Neural cell (in vitro differentiated cells): Measurements from ENCODE around the gene MYO9B.

ENCODE experiments used
- EP300 ChIP-seq: fragments of 450-650 bp; conservative IDR thresholded peaks from 2 replicates; pipeline ENCODE4 v1.6.1; 2014; ENCODE audit warnings: antibody characterized with exemption, mild to moderate bottlenecking, moderate library complexity; ENCODE audit not compliant: poor library complexity, severe bottlenecking
- EZH2 ChIP-seq: fragments of 200-600, 300-800 bp; shearing (Covaris generic), sonication (generic); IDR thresholded peaks from 2 replicates; pipeline ENCODE4 v1.6.1; 2014; ENCODE audit warnings: antibody characterized with exemption, low read length, borderline replicate concordance, mild to moderate bottlenecking; ENCODE audit not compliant: insufficient read depth, poor library complexity, severe bottlenecking
- MXI1 ChIP-seq: fragments of 450-650 bp; conservative IDR thresholded peaks from 2 replicates; pipeline ENCODE4 v1.6.1; 2014; ENCODE audit warnings: antibody characterized with exemption, mild to moderate bottlenecking; ENCODE audit not compliant: poor library complexity, severe bottlenecking
- POLR2AphosphoS5 ChIP-seq: IDR thresholded peaks from 2 replicates; pipeline ENCODE4 v1.6.1; 2012
- RAD21 ChIP-seq: fragments of 450-650 bp; conservative IDR thresholded peaks from 2 replicates; pipeline ENCODE4 v1.6.1; 2014; ENCODE audit warnings: antibody characterized with exemption, mild to moderate bottlenecking, moderate library complexity
- SMC3 ChIP-seq: fragments of 450-650 bp; conservative IDR thresholded peaks from 2 replicates; pipeline ENCODE4 v1.6.1; 2014; ENCODE audit warnings: antibody characterized with exemption, mild to moderate bottlenecking, moderate library complexity; ENCODE audit not compliant: poor library complexity
- TAF1 ChIP-seq: IDR thresholded peaks from 2 replicates; pipeline ENCODE4 v1.6.1; 2012; ENCODE audit warnings: low read depth
- TF ChIP-seq, protein P1 (sequence below): fragments of 450-650 bp; IDR thresholded peaks from 2 replicates; pipeline ENCODE4 v1.5.1; 2014; ENCODE audit warnings: antibody characterized with exemption, mild to moderate bottlenecking, moderate library complexity; ENCODE audit not compliant: poor library complexity, severe bottlenecking
- TF ChIP-seq, protein P2 (sequence below): IDR thresholded peaks from 2 replicates; pipeline ENCODE4 v1.6.1; 2012; ENCODE audit warnings: borderline replicate concordance

DNA sequence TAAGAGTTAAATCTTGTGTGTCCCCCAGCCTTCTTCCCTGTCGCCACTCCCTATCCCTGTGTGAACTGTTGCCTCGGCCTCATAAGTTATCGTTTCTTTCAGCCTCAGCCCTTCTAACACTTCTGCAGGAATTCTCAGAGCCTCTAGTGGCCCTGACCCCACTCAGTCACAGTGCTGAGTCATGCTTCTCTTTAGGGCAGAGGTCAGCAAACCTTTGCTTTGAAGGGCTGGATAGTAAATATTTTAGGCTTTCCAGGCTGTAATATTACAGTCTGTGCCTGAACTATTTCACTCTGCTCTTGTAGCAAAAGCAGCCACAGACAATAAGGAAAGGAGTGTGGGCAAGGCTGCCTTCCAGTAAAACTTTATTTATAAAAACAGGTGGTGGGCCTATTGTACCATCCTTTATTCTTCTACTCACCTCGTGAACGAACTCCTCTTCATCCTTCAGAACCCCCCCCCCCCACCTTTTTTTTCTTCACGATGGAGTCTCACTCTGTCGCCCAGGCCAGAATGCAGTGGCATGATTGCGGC, 22.1 kb downstream of the MYO9B start:
- no peak for TF ChIP-seq MXI1
- TF ChIP-seq, protein P1, sequence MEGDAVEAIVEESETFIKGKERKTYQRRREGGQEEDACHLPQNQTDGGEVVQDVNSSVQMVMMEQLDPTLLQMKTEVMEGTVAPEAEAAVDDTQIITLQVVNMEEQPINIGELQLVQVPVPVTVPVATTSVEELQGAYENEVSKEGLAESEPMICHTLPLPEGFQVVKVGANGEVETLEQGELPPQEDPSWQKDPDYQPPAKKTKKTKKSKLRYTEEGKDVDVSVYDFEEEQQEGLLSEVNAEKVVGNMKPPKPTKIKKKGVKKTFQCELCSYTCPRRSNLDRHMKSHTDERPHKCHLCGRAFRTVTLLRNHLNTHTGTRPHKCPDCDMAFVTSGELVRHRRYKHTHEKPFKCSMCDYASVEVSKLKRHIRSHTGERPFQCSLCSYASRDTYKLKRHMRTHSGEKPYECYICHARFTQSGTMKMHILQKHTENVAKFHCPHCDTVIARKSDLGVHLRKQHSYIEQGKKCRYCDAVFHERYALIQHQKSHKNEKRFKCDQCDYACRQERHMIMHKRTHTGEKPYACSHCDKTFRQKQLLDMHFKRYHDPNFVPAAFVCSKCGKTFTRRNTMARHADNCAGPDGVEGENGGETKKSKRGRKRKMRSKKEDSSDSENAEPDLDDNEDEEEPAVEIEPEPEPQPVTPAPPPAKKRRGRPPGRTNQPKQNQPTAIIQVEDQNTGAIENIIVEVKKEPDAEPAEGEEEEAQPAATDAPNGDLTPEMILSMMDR = no peak
- TF ChIP-seq POLR2AphosphoS5 = no peak
- TF ChIP-seq EP300 = no peak
- TF ChIP-seq EZH2 = no peak
- TF ChIP-seq, protein P2, sequence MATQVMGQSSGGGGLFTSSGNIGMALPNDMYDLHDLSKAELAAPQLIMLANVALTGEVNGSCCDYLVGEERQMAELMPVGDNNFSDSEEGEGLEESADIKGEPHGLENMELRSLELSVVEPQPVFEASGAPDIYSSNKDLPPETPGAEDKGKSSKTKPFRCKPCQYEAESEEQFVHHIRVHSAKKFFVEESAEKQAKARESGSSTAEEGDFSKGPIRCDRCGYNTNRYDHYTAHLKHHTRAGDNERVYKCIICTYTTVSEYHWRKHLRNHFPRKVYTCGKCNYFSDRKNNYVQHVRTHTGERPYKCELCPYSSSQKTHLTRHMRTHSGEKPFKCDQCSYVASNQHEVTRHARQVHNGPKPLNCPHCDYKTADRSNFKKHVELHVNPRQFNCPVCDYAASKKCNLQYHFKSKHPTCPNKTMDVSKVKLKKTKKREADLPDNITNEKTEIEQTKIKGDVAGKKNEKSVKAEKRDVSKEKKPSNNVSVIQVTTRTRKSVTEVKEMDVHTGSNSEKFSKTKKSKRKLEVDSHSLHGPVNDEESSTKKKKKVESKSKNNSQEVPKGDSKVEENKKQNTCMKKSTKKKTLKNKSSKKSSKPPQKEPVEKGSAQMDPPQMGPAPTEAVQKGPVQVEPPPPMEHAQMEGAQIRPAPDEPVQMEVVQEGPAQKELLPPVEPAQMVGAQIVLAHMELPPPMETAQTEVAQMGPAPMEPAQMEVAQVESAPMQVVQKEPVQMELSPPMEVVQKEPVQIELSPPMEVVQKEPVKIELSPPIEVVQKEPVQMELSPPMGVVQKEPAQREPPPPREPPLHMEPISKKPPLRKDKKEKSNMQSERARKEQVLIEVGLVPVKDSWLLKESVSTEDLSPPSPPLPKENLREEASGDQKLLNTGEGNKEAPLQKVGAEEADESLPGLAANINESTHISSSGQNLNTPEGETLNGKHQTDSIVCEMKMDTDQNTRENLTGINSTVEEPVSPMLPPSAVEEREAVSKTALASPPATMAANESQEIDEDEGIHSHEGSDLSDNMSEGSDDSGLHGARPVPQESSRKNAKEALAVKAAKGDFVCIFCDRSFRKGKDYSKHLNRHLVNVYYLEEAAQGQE = no peak
- no peak for TF ChIP-seq RAD21
- TF ChIP-seq TAF1 = no peak
- TF ChIP-seq SMC3 = no peak
